GM23248 (cell line): ENCODE measurements around the gene CFAP119.

Experiments used
- EZH2 ChIP-seq: fragments of 200-600 bp; sonication (generic); IDR thresholded peaks from 2 replicates; pipeline ENCODE4 v1.6.1; 2018; ENCODE audit warnings: antibody characterized with exemption, mild to moderate bottlenecking; ENCODE audit not compliant: insufficient read depth, poor library complexity, severe bottlenecking
- EZH2phosphoT487 ChIP-seq: fragments of 200-600 bp; sonication (generic); IDR thresholded peaks from 2 replicates; pipeline ENCODE4 v1.6.1; 2018; ENCODE audit warnings: antibody characterized with exemption, moderate library complexity, mild to moderate bottlenecking, low read depth; ENCODE audit not compliant: insufficient read depth

GRCh38 chr16:30720694-30721093, 41.2 kb downstream of the CFAP119 start:
- no peak for TF ChIP-seq EZH2
- no peak for TF ChIP-seq EZH2phosphoT487
